ENCODE data around the gene PRSS56.

- TF ChIP-seq CTCF (IDR thresholded peaks at IDR 0.05) (no peak), POLR2A (IDR thresholded peaks at IDR 0.05) (no peak)
These were observed 48.0 kb downstream of the PRSS56 start for GRCh38 chr2:232568161-232568560.

Data from heart left ventricle (tissue), 13 donors.